ENCODE results near the gene MLPH.

DNA sequence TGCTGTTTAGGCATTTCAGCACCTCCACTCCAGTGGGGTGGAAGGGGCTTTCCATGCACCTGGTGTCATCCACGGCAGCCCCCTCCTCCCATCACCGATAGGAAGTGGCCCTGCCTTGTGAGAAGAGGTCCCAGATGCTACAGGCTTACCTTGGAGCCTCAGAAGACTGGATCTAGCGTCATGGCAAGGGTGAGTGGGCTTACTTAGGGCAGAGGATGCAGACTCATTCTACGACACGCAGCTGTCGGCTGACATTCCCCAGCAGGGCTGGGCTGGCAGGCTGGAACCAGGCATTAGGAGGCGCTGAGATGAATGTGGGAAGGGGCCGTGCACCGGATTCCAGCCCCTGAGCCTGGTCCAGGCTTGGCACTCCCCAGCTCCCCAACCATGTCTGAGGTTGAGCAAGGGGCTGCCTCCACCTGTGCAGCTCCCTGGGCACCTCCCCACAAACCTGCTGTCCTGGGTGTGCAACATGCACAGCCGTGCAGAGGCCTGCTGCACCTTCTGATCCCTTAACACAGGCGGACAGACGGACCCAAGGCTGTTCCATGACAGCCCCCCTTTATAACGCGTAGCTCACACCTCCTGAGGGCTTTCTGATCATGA is 77.6 kb downstream of the MLPH start:
- TF ChIP-seq, protein P1, sequence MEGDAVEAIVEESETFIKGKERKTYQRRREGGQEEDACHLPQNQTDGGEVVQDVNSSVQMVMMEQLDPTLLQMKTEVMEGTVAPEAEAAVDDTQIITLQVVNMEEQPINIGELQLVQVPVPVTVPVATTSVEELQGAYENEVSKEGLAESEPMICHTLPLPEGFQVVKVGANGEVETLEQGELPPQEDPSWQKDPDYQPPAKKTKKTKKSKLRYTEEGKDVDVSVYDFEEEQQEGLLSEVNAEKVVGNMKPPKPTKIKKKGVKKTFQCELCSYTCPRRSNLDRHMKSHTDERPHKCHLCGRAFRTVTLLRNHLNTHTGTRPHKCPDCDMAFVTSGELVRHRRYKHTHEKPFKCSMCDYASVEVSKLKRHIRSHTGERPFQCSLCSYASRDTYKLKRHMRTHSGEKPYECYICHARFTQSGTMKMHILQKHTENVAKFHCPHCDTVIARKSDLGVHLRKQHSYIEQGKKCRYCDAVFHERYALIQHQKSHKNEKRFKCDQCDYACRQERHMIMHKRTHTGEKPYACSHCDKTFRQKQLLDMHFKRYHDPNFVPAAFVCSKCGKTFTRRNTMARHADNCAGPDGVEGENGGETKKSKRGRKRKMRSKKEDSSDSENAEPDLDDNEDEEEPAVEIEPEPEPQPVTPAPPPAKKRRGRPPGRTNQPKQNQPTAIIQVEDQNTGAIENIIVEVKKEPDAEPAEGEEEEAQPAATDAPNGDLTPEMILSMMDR (conservative IDR thresholded peaks at IDR 0.05; ENCODE audit: low read length): no peak
- TF ChIP-seq EZH2phosphoT487 (IDR thresholded peaks at IDR 0.05; ENCODE audit: borderline replicate concordance): no peak
